Measurements from ENCODE around the gene GABRR2. TPM values are rescaled to one million over a fixed set of nuclear protein-coding genes. Genes with fewer than 3 reads are reported as not detected.

Gene GABRR2
- total RNA-seq, 1 donor from 2014 or later, result 0.61 TPM

DNA sequence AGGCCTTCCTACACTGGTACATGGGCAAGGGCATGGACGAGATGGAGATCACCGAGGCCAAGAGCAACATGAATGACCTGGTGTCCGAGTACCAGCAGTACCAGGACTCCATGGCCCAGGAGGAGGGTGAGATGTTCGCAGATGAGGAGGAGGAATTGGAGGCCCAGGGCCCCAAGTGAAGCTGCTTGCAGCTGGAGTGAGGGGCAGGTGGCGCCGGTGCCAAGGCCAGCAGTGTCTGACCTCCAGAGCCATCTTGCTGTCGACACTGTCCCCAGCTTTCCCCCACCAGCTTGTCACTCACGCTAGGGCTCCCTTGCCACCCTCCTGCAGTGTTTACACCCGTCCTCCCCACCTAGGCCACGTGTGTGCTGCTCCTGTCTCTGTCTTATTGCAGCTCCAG, 12.2 kb downstream of the GABRR2 start:
- no peaks in the 10 kb centered on the region for H3K36me3 ChIP-seq (ENCODE audit: insufficient read depth, low read length)
- DNase-seq (ENCODE audit: low read depth) (no peak), FAIRE-seq (no peak)
- no peak overlapping the region for H3K4me3 ChIP-seq (ENCODE audit: insufficient read depth, low read depth, low read length)
- Mint-ChIP-seq H3K9me3 (ENCODE audit: unreplicated experiment) (peaks cover 13% of the 10 kb centered on the region), H3K27me3 (ENCODE audit: low read depth, unreplicated experiment) (peaks cover 36% of the 10 kb centered on the region), H3K36me3 (ENCODE audit: low read depth, unreplicated experiment) (peaks cover 16% of the 10 kb centered on the region), H3K4me1 (ENCODE audit: low read depth, unreplicated experiment) (peaks cover 13% of the 10 kb centered on the region), H3K4me3 (ENCODE audit: unreplicated experiment) (no peak overlapping the region), H3K27ac (ENCODE audit: unreplicated experiment) (no peak overlapping the region)
- H3K27me3 ChIP-seq (ENCODE audit: insufficient read depth, low read length), result peaks cover 43% of the 10 kb centered on the region
- H3K9ac ChIP-seq (ENCODE audit: low read length), result no peak overlapping the region
- H2AFZ ChIP-seq (ENCODE audit: low read depth, low read length), result no peak overlapping the region
- peaks cover 2% of the 10 kb centered on the region for H3K9me3 ChIP-seq (ENCODE audit: insufficient read depth, low read depth, low read length)
- peaks cover 13% of the 10 kb centered on the region for H3K4me1 ChIP-seq (ENCODE audit: insufficient read depth, low read length)
- TF ChIP-seq EZH2 (IDR thresholded peaks at IDR 0.05; ENCODE audit: insufficient read depth, low read length), result no peak
- TF ChIP-seq, protein P1, sequence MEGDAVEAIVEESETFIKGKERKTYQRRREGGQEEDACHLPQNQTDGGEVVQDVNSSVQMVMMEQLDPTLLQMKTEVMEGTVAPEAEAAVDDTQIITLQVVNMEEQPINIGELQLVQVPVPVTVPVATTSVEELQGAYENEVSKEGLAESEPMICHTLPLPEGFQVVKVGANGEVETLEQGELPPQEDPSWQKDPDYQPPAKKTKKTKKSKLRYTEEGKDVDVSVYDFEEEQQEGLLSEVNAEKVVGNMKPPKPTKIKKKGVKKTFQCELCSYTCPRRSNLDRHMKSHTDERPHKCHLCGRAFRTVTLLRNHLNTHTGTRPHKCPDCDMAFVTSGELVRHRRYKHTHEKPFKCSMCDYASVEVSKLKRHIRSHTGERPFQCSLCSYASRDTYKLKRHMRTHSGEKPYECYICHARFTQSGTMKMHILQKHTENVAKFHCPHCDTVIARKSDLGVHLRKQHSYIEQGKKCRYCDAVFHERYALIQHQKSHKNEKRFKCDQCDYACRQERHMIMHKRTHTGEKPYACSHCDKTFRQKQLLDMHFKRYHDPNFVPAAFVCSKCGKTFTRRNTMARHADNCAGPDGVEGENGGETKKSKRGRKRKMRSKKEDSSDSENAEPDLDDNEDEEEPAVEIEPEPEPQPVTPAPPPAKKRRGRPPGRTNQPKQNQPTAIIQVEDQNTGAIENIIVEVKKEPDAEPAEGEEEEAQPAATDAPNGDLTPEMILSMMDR (IDR thresholded peaks at IDR 0.05; ENCODE audit: insufficient read depth, low read depth, low read length), result no peak
- H3K79me2 ChIP-seq (ENCODE audit: insufficient read depth, low read length), result no peaks in the 10 kb centered on the region
- H3K4me2 ChIP-seq (ENCODE audit: low read length), result no peak overlapping the region
- no peak overlapping the region for H3K27ac ChIP-seq (ENCODE audit: low read depth, low read length)
- peaks cover 10% of the 10 kb centered on the region for H4K20me1 ChIP-seq (ENCODE audit: insufficient read depth, low read length)

DNA sequence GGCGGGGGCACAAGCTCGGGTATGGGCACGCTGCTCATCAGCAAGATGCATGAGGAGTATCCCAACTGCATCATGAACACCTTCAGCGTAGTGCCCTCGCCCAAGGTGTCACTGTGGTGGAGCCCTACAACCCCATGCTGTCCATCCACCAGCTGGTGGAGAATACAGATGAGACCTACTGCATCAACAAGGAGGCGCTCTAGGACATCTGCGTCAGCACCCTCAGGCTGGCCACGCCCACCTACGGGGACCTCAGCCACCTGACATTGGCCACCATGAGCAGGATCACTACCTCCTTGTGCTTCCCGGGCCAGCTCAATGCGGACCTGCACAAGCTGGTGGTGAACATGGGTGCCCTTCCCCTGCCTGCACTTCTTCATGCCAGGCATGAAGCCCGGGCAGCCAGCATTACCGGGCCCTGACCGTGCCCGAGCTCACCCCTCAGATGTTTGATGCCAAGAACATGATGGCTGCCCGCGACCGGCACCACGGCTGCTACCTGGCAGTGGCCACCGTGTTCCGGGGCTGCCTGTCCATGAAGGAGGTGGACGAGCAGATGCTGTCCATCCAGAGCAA, 12.8 kb downstream of the GABRR2 start:
- Histone ChIP-seq H3K4me3 (ENCODE audit: insufficient read depth, low read depth, low read length) (no peak overlapping the region), H3K36me3 (ENCODE audit: insufficient read depth, low read length) (no peaks in the 10 kb centered on the region), H3K27me3 (ENCODE audit: insufficient read depth, low read length) (peaks cover 42% of the 10 kb centered on the region), H4K20me1 (ENCODE audit: insufficient read depth, low read length) (peaks cover 10% of the 10 kb centered on the region), H3K4me1 (ENCODE audit: insufficient read depth, low read length) (peaks cover 18% of the 10 kb centered on the region), H3K79me2 (ENCODE audit: insufficient read depth, low read length) (no peaks in the 10 kb centered on the region), H3K4me2 (ENCODE audit: low read length) (no peak overlapping the region), H3K27ac (ENCODE audit: low read depth, low read length) (no peak overlapping the region), H2AFZ (ENCODE audit: low read depth, low read length) (no peak overlapping the region), H3K9ac (ENCODE audit: low read length) (no peak overlapping the region), H3K9me3 (ENCODE audit: insufficient read depth, low read depth, low read length) (peaks cover 2% of the 10 kb centered on the region)
- Mint-ChIP-seq H3K4me1 (ENCODE audit: low read depth, unreplicated experiment) (peaks cover 16% of the 10 kb centered on the region), H3K27ac (ENCODE audit: unreplicated experiment) (no peak overlapping the region), H3K9me3 (ENCODE audit: unreplicated experiment) (peaks cover 13% of the 10 kb centered on the region), H3K27me3 (ENCODE audit: low read depth, unreplicated experiment) (peaks cover 33% of the 10 kb centered on the region), H3K4me3 (ENCODE audit: unreplicated experiment) (no peak overlapping the region), H3K36me3 (ENCODE audit: low read depth, unreplicated experiment) (peaks cover 16% of the 10 kb centered on the region)
- no peak for TF ChIP-seq EZH2 (IDR thresholded peaks at IDR 0.05; ENCODE audit: insufficient read depth, low read length)
- TF ChIP-seq, protein P1 (IDR thresholded peaks at IDR 0.05; ENCODE audit: insufficient read depth, low read depth, low read length), result no peak
- FAIRE-seq (no peak), DNase-seq (ENCODE audit: low read depth) (no peak)

DNA sequence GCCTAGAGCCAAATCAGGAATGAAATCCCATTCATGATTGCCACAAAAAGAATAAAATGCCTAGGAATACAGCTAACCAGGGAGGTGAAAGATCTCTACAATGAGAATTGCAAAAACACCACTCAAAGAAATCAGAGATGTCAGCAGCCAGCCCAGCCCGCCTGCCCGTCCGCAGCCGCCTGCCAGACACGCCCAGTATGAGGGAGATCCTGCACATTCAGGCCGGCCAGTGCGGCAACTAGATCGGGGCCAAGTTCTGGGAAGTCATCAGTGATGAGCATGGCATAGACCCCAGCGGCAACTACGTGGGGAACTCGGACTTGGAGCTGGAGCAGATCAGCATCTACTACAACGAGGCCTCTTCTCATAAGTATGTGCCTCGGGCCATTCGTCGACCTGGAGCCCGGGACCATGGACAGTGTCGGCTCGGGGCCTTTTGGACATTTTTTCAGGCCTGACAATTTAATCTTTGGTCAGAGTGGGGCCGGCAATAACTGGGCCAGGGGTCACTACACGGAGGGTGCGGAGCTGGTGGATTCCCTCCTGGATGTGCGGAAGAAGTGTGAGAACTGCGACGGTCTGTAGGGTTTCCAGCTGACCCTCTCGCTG, 13.4 kb downstream of the GABRR2 start:
- Mint-ChIP-seq H3K4me1 (ENCODE audit: low read depth, unreplicated experiment) (peaks cover 16% of the 10 kb centered on the region), H3K9me3 (ENCODE audit: unreplicated experiment) (peaks cover 13% of the 10 kb centered on the region), H3K27me3 (ENCODE audit: low read depth, unreplicated experiment) (peaks cover 36% of the 10 kb centered on the region), H3K27ac (ENCODE audit: unreplicated experiment) (no peak overlapping the region), H3K36me3 (ENCODE audit: low read depth, unreplicated experiment) (peaks cover 16% of the 10 kb centered on the region), H3K4me3 (ENCODE audit: unreplicated experiment) (no peak overlapping the region)
- Histone ChIP-seq H3K79me2 (ENCODE audit: insufficient read depth, low read length) (no peaks in the 10 kb centered on the region), H3K27ac (ENCODE audit: low read depth, low read length) (no peak overlapping the region), H3K9me3 (ENCODE audit: insufficient read depth, low read depth, low read length) (peaks cover 2% of the 10 kb centered on the region), H3K4me1 (ENCODE audit: insufficient read depth, low read length) (peaks cover 20% of the 10 kb centered on the region), H3K4me2 (ENCODE audit: low read length) (no peak overlapping the region), H3K9ac (ENCODE audit: low read length) (no peak overlapping the region), H2AFZ (ENCODE audit: low read depth, low read length) (no peak overlapping the region), H3K27me3 (ENCODE audit: insufficient read depth, low read length) (peaks cover 39% of the 10 kb centered on the region), H3K36me3 (ENCODE audit: insufficient read depth, low read length) (no peaks in the 10 kb centered on the region), H4K20me1 (ENCODE audit: insufficient read depth, low read length) (peaks cover 12% of the 10 kb centered on the region), H3K4me3 (ENCODE audit: insufficient read depth, low read depth, low read length) (no peak overlapping the region)
- TF ChIP-seq, protein P1 (IDR thresholded peaks at IDR 0.05; ENCODE audit: insufficient read depth, low read depth, low read length), result no peak
- no peak for TF ChIP-seq EZH2 (IDR thresholded peaks at IDR 0.05; ENCODE audit: insufficient read depth, low read length)
- DNase-seq (ENCODE audit: low read depth) (no peak), FAIRE-seq (no peak)
